Psoas muscle (tissue), 8 donors: ENCODE measurements around the gene TMEM208. TPM values are rescaled to one million over a fixed set of nuclear protein-coding genes. Genes with fewer than 3 reads are reported as not detected.
A peak's percentile ranks its signal among the peaks of the same experiment; 100 is the strongest.

Experiments used
- ATAC-seq, 4 donors: fragments of 200-7000 bp; cut with Tn5 transposase; one replicate each; pipeline ENCODE4 v1.9.1; 2020; ENCODE audit warnings: moderate library complexity in 3 of 4, mild to moderate bottlenecking in 2 of 4
- DNase-seq, 2 donors: peaks; one replicate each; pipeline ENCODE4 v3.0.0-alpha.2; 2020
- H3K27ac ChIP-seq: fragments of 200-600 bp; one replicate; pipeline ENCODE4 v1.8.0; 2022
- H3K27me3 ChIP-seq, 3 donors: fragments of 200-600 bp in 1 of 3; one replicate each; pipeline versions ENCODE4 v1.6.1 to v1.8.0; 2013 to 2022; ENCODE audit warnings: low read length in 2 of 3, mild to moderate bottlenecking in 2 of 3, moderate library complexity in 1 of 3; ENCODE audit not compliant: insufficient read depth in 3 of 3
- H3K36me3 ChIP-seq, 2 donors: fragments of 200-600 bp in 1 of 2; one replicate each; pipeline versions ENCODE4 v1.6.1 to v1.8.0; 2013 to 2022; ENCODE audit warnings: low read depth in 1 of 2, mild to moderate bottlenecking in 1 of 2, moderate library complexity in 1 of 2; ENCODE audit not compliant: insufficient read depth in 1 of 2
- H3K4me1 ChIP-seq: fragments of 200-600 bp; one replicate; pipeline ENCODE4 v1.8.0; 2022
- H3K4me3 ChIP-seq: fragments of 200-600 bp; one replicate; pipeline ENCODE4 v1.8.0; 2022; ENCODE audit warnings: mild to moderate bottlenecking
- H3K9me3 ChIP-seq: fragments of 200-600 bp; one replicate; pipeline ENCODE4 v1.8.0; 2022
- WGBS, 3 donors: extraction: QIAGEN DNeasy Blood & Tissue Kit; methylation state at CpG; one replicate each; pipeline versions ENCODE4 v1.1.6 to v1.1.7; 2013; 5-methylcytosine and 5-hydroxymethylcytosine counted together
- intact Hi-C, 2 donors: fragments of 100-400 bp; cut with DNase I; formaldehyde crosslinking; loops; one replicate each; pipeline versions ENCODE4 v1.11.0 to v1.14.2; 2022
- polyA plus RNA-seq, 3 donors: library from polyadenylated mRNA; stranded (reverse); fragments of 200-250 nt; gene quantifications; one replicate each; pipeline ENCODE4 v1.2.3, GENCODE V29; 2013
- total RNA-seq, 4 donors: library from RNA; stranded (reverse); fragmentation: NEBNext Ultra II Directional in 2 of 4; extraction: Animal tissue kit (Norgen Biotek cat#: 25700) in 2 of 4; gene quantifications; one replicate each; pipeline versions ENCODE4 v1.2.1 to v1.2.4, GENCODE V29; 2021 to 2023
- TF ChIP-seq, protein P1 (sequence below): fragments of 200-600 bp; IDR thresholded peaks from one replicate; pipeline ENCODE4 v1.8.0; 2022; ENCODE audit warnings: antibody characterized with exemption
- donor health status: healthy with polysubstance abuse.
- donor health status: DM: no; HTN: no; CAD: no; lungs with moderate emphysema.
- donor health status: Bipolar disorder and iron deficiency.
- donor health status: healthy.
- donor health status: DM: yes; HTN: yes; CAD: no.
- donor health status: DM: no; HTN: no; CAD: no.
- donor health status: DM: no; HTN: no; CAD: no.
- donor health status: DM: yes; HTN: yes; CAD: no.

The TMEM208 gene
- total and polyA plus RNA-seq, 7 donors: 10.1 to 111 (median 32.7) TPM

DNA sequence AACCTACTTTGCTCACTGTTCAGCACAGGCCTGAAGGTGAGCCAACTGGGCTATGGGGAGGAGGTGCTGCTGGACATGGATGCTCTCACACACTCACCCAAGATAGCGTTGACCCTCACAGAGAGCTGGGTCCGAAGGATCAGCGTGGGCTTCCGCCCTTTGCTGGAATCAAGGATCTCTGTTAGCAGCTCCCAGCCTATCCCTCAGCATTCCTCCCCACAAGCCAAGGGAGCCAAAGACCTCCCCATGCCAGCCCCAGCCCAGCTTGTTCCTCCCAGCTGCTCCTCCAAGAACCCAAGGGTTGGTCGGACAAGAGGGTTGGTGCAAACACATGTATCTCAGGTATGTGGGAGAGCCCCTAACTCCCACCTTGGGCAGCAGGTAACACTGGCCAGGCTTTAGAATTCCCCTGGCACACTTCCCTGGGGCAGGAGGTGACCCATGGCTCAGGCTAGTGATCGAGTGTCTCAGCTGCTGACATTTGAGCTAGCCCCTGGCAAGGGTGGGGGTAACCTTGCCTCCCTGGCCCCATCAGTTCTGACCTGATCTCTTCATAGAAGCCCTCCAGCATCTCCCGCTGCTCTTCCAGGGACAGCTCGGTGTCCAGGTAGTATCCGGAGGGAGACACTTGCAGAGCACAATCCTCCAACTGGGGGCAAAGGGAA lies 12.0 kb downstream of the TMEM208 start:
- H3K4me3 ChIP-seq: no peak overlapping the region
- H3K4me1 ChIP-seq: peaks cover 56% of the 10 kb centered on the region
- DNase-seq (peak in 1 of 2 donors; percentile 58), ATAC-seq (peak in 1 of 4 donors; percentile 22)
- H3K9me3 ChIP-seq: no peaks in the 10 kb centered on the region
- H3K27ac ChIP-seq: peak overlapping the region; percentile 99
- intact Hi-C loops: no loop called here
- 37 to 61% (median 47%) methylated on average over 9 of the region's 9 CpGs for WGBS, 3 donors
- peaks cover 2 to 59% of the 10 kb centered on the region in 2 donors for H3K36me3 ChIP-seq
- TF ChIP-seq, protein P1, sequence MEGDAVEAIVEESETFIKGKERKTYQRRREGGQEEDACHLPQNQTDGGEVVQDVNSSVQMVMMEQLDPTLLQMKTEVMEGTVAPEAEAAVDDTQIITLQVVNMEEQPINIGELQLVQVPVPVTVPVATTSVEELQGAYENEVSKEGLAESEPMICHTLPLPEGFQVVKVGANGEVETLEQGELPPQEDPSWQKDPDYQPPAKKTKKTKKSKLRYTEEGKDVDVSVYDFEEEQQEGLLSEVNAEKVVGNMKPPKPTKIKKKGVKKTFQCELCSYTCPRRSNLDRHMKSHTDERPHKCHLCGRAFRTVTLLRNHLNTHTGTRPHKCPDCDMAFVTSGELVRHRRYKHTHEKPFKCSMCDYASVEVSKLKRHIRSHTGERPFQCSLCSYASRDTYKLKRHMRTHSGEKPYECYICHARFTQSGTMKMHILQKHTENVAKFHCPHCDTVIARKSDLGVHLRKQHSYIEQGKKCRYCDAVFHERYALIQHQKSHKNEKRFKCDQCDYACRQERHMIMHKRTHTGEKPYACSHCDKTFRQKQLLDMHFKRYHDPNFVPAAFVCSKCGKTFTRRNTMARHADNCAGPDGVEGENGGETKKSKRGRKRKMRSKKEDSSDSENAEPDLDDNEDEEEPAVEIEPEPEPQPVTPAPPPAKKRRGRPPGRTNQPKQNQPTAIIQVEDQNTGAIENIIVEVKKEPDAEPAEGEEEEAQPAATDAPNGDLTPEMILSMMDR: no peak
- H3K27me3 ChIP-seq: no peaks in the 10 kb centered on the region

DNA sequence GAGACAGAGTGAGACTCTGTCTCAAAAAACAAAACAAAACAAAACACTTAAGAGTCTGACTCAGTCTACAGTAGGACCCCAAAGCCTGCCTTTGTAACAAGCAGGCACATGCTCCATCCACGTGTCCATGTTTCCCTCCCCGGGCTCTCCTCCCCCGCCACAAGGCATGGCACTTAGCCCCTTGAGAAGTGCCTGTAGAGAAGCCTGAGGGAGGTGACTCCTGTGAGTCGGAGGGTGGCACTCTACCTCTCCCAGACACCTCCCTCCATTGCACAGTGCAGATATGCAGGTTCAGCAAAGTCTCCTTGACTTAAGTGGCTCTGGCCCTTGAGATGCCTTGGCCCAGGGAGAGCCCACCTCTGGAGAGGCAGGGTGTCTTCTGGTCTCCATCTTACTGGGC lies 13.6 kb downstream of the TMEM208 start:
- Histone ChIP-seq H3K9me3 (no peaks in the 10 kb centered on the region), H3K27me3 (no peaks in the 10 kb centered on the region), H3K36me3 (peaks cover 2 to 43% of the 10 kb centered on the region in 2 donors), H3K4me1 (peaks cover 71% of the 10 kb centered on the region), H3K4me3 (peak overlapping the region; percentile 39), H3K27ac (peak overlapping the region; percentile 99)
- peak in 2 of 4 donors; percentile 2 to 12 for ATAC-seq
- DNase-seq: peak in 1 of 2 donors; percentile 59
- intact Hi-C loops: no loop called here
- TF ChIP-seq, protein P1: no peak
- WGBS, 3 donors: 35 to 77% (median 37%) methylated on average over 4 of the region's 4 CpGs

DNA sequence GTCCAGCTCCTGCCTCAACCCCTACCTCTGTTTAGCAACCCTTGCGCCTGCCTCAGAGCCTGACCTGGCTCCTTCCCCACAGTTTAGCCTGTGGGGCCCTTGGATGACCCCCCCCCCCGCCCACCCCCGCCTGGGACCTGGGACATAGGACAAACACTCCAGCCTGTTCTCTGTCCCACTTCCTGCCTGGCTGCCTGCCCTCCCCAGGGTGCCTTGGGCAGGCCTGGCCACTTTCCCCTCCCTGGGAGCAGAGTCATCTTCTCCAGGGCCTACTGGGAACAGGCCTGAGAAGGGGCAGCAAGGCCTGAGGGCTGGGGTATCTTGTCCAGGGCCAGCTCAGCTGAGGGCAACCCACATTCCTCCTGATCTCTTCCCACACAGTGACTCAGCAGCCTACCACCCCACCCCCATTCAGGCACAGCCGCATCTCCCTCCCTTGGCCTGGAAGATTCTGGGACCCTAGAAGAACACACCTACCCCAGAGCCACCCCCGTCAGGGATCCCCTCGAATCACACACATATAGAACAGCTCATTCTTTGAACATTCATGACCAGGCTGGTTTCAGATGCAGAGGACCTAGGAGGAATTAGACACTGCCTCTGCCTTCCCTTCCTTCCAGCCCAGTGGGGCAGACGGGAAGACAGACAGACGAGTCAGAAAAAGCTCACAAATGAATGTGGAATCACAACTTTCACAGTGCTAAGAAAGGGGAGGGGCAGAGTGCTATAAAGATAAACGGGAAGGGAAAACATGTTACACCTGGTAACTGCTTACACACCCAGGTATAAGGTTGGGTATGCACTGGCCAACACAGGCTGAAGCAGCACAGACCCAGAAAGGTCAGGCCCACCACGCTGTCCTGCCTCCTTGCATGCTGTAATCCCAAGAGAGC lies 14.3 kb downstream of the TMEM208 start:
- DNase-seq: peak; percentile 85 to 95
- TF ChIP-seq, protein P1: no peak
- 24 to 51% (median 29%) methylated on average over 10 of the region's 10 CpGs for WGBS, 3 donors
- Histone ChIP-seq H3K27me3 (no peaks in the 10 kb centered on the region), H3K4me1 (peaks cover 74% of the 10 kb centered on the region), H3K9me3 (no peaks in the 10 kb centered on the region), H3K4me3 (peak overlapping the region; percentile 39), H3K36me3 (peaks cover 2 to 36% of the 10 kb centered on the region in 2 donors), H3K27ac (peak overlapping the region; percentile 99)
- ATAC-seq: peak; percentile 52 to 57 (median 55)
- intact Hi-C loops: no loop called here

DNA sequence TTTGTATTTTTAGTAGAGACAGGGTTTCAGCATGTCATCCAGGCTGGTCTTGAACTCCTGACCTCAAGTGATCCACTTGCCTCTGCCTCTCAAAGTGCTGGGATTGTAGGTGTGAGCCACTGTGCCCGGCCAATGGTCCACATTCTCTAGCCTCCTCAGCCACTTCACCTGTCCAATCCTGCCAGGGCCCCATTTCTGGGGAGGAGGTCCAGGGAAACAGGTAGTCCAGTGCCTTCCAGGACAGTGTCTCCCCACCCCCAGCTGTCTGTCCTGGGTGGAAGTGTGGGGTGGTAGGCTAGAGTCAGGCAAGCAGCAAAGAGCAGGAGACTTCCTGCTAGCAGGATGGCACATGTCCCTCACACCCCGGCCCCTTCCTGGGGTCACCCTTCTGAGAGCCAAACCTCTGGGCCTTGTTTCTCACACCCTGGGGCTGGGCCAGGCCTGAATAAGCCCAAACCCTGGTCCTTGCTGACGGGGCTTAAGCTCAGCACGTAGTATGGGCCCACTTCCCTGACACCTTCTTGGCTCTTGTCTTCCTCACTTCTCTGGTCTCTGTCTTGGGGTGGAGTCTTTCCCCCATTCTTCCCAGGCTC lies 15.3 kb downstream of the TMEM208 start:
- peak overlapping the region; percentile 4 for H3K4me3 ChIP-seq
- ATAC-seq: no peak
- H3K4me1 ChIP-seq: peaks cover 74% of the 10 kb centered on the region
- H3K9me3 ChIP-seq: no peaks in the 10 kb centered on the region
- WGBS, 3 donors: 49 to 66% (median 55%) methylated on average over 4 of the region's 4 CpGs
- H3K36me3 ChIP-seq: peaks cover 0 to 26% of the 10 kb centered on the region in 2 donors
- intact Hi-C loops: no loop called here
- no peaks in the 10 kb centered on the region for H3K27me3 ChIP-seq
- DNase-seq: peak in 1 of 2 donors; percentile 55
- H3K27ac ChIP-seq: peak overlapping the region; percentile 99
- TF ChIP-seq, protein P1: no peak
